Measurements from ENCODE around the gene ELOB. TPM values are rescaled to one million over a fixed set of nuclear protein-coding genes. Genes with fewer than 3 reads are reported as not detected.

Gene ELOB
- total and polyA plus RNA-seq, 3 donors from 2014 or later = 377 to 582 (median 381) TPM

GRCh38 chr16:2741168-2741567 is 35.9 kb downstream of the ELOB start:
- no peaks in the 10 kb centered on the region for H3K27me3 ChIP-seq
- WGBS, 2 donors = 83 to 96% methylated on average over 4 of the region's 4 CpGs
- DNase-seq = no peak
- H3K9me3 ChIP-seq = no peaks in the 10 kb centered on the region
- intact Hi-C loops (cut with DNase I; ENCODE audit: low total_unique reads) = no loop called here
- no peaks in the 10 kb centered on the region for H3K36me3 ChIP-seq (ENCODE audit: low read depth, missing control alignments)
- H3K4me1 ChIP-seq = no peaks in the 10 kb centered on the region
- no peak overlapping the region for H3K4me3 ChIP-seq
- no peak for TF ChIP-seq CTCF (IDR thresholded peaks at IDR 0.05)
- no peak for TF ChIP-seq POLR2A (IDR thresholded peaks at IDR 0.05)
- no peak overlapping the region for H3K27ac ChIP-seq

- intact Hi-C loops (cut with DNase I; ENCODE audit: low total_unique reads) = no loop called here
- WGBS, 2 donors = 82 to 95% methylated on average over 6 of the region's 6 CpGs
- H3K27ac ChIP-seq = no peak overlapping the region
- H3K9me3 ChIP-seq = no peaks in the 10 kb centered on the region
- no peaks in the 10 kb centered on the region for H3K27me3 ChIP-seq
- no peak overlapping the region for H3K4me3 ChIP-seq
- H3K36me3 ChIP-seq (ENCODE audit: low read depth, missing control alignments) = no peaks in the 10 kb centered on the region
- DNase-seq = no peak
- TF ChIP-seq POLR2A (IDR thresholded peaks at IDR 0.05) (no peak), CTCF (IDR thresholded peaks at IDR 0.05) (no peak)
- H3K4me1 ChIP-seq = no peaks in the 10 kb centered on the region
Observed at GRCh38 chr16:2740476-2740875, 36.6 kb downstream of the ELOB start.

GRCh38 chr16:2739625-2740430 is 37.3 kb downstream of the ELOB start:
- Histone ChIP-seq H3K4me1 (no peaks in the 10 kb centered on the region), H3K27ac (no peak overlapping the region), H3K4me3 (no peak overlapping the region), H3K27me3 (no peaks in the 10 kb centered on the region), H3K9me3 (no peaks in the 10 kb centered on the region), H3K36me3 (ENCODE audit: low read depth, missing control alignments) (no peaks in the 10 kb centered on the region)
- intact Hi-C loops (cut with DNase I; ENCODE audit: low total_unique reads) = no loop called here
- DNase-seq = no peak
- no peak for TF ChIP-seq POLR2A (IDR thresholded peaks at IDR 0.05)
- TF ChIP-seq CTCF (IDR thresholded peaks at IDR 0.05) = no peak
- WGBS, 2 donors = 57 to 68% methylated on average over 8 of the region's 8 CpGs

GRCh38 chr16:2738615-2739014 is 38.5 kb downstream of the ELOB start:
- H3K27ac ChIP-seq = no peak overlapping the region
- 87% methylated on average over 5 of the region's 5 CpGs; no CpG with 5 or more reads in 1 of the 2 donors for WGBS, 2 donors
- H3K4me1 ChIP-seq = no peaks in the 10 kb centered on the region
- no peaks in the 10 kb centered on the region for H3K27me3 ChIP-seq
- TF ChIP-seq POLR2A (IDR thresholded peaks at IDR 0.05) (no peak), CTCF (IDR thresholded peaks at IDR 0.05) (no peak)
- DNase-seq = no peak
- intact Hi-C loops (cut with DNase I; ENCODE audit: low total_unique reads) = no loop called here
- H3K4me3 ChIP-seq = no peak overlapping the region
- no peaks in the 10 kb centered on the region for H3K36me3 ChIP-seq (ENCODE audit: low read depth, missing control alignments)
- no peaks in the 10 kb centered on the region for H3K9me3 ChIP-seq

Data from testis (tissue), 3 donors.